Kidney glomerular epithelial cell (primary cell): Measurements from ENCODE around the gene OR2B2.
"Not testable (repeated sequence)": the region's sequence is repeated elsewhere in the genome, so short reads cannot be mapped to it uniquely, and the experiment has no call there.

Experiments used
- DNase-seq: peaks from one replicate; lab custom pipeline; 2025; lab: John Stamatoyannopoulos, UW

OR2B2 gene

GRCh38 chr6:27911956-27912446, at the start of gene OR2B2:
OR2B2 (minus strand) TSS chr6:27912396; CDS start chr6:27912319, 77 bp downstream.
- DNase-seq = no peak

GRCh38 chr6:27957516-27957915, 45.3 kb upstream of the OR2B2 start:
- DNase-seq = no peak

DNA sequence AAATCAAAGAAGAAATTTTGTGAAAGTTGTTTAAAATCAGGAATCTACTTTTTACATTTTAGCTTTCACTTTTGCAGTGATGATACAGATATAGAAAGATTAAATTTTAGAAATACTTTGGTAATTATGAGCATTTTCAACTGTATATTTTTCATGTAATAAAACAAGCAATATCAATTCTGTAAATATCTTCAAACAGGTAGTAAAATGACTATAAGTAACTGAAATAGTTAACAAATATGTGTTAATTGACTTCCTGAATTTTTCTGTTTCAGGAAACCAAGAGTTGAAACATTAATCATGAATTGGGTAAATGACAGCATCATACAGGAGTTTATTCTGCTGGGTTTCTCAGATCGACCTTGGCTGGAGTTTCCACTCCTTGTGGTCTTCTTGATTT, 44.7 kb upstream of the OR2B2 start, which contains the start of gene OR2B6:
TSS of gene OR2B6 (plus strand) at position 301 of the 400 bp plus-strand sequence. CDS start at position 301, 0 bp downstream.
- DNase-seq = no peak

GRCh38 chr6:27951040-27951439, 38.8 kb upstream of the OR2B2 start:
- no peak for DNase-seq

DNA sequence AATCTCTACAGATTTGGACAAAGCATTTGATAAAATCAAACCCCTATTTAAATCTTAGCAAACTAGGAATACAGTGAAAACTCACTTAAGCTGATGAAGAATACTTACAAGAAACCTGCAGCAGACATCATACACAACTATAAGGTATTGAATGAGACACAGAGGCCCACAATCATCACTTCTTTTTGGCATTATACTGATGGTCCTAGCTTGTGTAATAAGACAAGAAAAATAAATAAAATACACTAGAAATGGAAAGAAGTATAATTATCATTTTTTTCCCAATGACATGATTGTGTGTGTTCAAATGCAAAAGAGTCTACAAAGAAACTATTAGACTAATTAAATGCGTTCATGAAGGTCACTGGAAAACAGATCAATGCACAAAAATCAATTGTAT, 36.0 kb upstream of the OR2B2 start:
- no peak for DNase-seq

DNA sequence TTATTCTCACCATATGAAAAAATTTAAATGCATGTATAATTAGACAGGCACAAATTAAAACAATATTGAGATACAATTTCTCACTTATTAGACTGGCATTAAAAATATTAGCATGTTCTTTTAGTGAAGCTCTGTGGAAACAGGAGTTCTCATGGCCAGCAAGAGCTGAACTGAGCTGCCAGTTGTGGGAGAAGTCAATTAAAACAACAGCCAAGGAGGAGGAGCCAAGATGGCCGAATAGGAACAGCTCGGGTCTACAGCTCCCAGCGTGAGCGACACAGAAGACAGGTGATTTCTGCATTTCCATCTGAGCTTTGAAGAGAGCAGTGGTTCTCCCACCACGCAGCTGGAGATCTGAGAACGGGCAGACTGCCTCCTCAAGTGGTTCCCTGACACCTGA, 30.9 kb upstream of the OR2B2 start:
- not testable (repeated sequence) for DNase-seq

DNA sequence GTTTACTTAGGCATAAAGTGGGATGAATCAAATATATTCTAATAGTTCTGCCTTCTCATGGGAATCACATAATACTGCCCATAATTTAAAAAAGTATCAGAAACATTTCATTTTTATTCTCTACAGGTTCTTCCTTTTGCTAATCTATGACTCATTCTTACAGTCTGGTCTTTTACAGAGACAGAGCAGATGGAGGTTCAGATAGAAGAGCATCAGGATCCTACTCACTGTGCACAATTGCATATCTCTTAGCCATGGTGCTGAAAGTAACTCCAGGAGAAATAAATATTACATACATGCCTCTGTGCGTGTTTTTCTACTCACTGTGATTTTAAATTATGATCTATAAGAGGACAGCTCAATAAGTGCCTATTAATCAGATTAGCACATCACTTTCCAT, 28.6 kb upstream of the OR2B2 start:
- DNase-seq = no peak

- DNase-seq = no peak
Measured at GRCh38 chr6:27931209-27931608, 19.0 kb upstream of the OR2B2 start.

GRCh38 chr6:27929930-27930329, 17.7 kb upstream of the OR2B2 start:
- not testable (repeated sequence) for DNase-seq

- not testable (repeated sequence) for DNase-seq
Measured at GRCh38 chr6:27928041-27928440, 15.8 kb upstream of the OR2B2 start.

DNA sequence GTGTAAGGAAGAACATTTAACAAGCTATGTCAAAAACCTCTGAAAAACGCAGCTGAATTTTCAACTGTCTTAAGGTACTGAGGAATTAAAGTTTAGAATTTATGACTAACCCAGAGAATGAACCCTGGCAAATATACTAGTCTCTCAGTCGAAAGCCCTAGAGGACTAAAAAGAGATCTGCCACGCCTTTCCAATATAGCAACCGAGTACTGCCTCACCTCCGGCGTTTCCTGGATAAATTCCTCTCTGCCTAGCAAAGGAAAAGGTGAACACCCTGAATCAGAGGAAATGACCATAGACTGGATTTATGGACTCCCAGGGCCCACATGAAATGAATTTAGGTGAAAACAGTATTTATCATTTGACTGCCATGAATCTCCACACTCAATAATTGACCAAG, 12.0 kb upstream of the OR2B2 start:
- no peak for DNase-seq

DNA sequence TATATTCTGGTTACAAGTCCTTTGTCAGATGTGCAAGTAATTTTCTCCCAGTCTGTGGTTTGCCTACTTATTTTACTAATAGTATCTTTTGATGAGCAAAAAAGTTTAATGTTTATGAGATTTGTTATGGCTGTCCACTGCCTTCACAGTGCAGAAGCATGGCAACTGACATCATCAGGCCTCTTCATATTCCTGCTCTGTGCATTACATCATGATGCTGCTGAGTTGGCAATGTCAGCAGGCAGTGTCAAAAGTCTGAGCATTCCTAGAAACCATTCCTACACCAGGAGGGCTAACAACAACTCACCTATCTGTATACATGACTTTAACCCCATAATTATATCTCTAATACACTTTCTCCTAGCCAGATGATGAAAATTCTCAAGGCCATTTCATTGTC, 10.8 kb upstream of the OR2B2 start:
- no peak for DNase-seq

DNA sequence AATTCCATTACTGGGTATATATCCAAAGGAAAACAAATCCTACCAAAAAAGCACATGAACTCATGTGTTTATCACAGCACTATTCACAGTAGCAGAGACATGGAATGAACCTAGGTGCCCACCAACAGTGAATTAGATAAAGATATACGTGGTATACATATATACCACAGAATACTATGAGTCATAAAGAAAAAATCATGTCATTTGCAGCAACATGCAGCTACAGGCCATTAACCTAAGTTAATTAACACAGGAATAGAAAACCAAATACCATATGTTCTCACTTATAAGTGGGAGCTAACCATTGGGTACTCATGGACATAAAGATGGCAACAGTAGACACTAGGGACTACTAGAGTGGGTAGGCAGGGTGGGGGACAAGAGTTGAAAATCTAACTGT, 4.2 kb downstream of the OR2B2 start:
- no peak for DNase-seq

- peak; percentile 82 for DNase-seq
Measured at GRCh38 chr6:27902335-27903314, 9.6 kb downstream of the OR2B2 start.

DNA sequence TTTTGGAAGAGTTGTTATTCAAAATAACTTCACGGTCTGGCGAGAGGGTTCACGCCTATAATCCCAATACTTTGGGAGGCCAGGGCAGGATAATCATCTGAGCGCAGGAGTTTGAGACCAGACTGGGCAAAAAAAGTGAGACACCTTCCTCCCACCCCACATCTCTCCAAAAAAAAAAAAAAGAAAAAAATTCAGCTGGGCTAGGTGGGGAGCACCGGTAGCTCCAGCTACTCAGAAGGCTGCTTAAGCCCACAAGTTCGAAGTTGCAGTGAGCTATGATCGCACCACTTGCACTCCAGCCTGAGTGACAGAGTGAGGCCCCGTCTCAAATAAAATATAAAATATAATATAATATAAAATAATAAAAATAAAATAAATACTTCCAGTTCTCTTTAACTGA, 10.4 kb downstream of the OR2B2 start:
- DNase-seq = no peak

DNA sequence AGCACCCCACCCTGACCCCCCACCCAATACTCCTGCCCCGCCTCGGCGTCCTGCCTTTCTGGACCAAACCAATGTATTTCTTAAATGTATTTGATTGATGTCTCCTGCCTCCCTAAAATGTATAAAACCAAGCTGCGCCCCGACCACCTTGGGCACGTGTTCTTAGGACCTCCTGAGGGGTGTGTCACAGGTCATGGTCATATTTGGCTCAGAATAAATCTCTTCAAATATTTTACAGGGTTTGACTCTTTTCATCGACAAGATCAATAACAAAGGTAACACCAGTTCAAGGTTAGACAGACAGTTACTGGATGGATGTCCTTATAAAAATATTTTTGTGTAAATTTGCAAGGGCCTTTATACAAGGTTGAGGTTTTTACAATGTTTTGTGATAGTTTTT, 12.0 kb downstream of the OR2B2 start:
- DNase-seq = not testable (repeated sequence)

DNA sequence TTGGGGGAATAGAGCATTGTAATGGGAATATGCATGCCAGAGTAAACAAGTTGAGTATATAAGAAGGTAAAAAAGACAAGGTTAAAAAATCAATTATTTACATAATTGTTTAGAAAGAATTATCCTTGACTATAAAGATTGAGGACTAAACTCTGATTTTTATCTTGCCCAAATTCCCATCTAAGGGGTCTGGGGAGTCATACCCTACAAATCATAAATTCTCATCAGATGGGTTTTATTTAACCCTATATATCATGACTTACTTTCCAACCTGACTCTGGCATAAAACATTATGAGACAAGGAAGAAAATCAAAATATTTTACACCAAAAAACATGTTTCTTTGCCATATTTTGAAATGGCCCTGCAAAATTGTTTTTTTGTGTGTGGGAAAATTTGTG, 12.7 kb downstream of the OR2B2 start:
- no peak for DNase-seq

- no peak for DNase-seq
Measured at GRCh38 chr6:27897580-27898206, 14.5 kb downstream of the OR2B2 start.

DNA sequence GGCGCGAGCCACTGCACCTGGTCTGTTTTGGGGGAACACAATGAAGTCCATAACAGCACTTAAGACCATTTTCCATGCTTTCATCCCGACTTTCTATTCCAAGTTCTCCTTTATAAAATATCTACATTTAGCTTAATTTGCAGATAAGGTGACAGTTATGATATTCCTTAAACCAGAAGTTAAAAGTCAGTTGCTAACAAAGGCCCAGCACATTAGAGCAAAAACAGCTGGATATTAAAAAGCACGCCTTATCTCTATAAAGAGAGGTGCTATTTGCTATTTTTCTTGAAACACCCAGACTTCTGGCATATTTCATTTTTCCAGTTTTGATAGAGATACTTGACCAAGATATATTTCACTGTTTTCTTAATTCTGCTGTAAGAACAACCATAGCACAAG, 15.8 kb downstream of the OR2B2 start:
- DNase-seq = no peak

DNA sequence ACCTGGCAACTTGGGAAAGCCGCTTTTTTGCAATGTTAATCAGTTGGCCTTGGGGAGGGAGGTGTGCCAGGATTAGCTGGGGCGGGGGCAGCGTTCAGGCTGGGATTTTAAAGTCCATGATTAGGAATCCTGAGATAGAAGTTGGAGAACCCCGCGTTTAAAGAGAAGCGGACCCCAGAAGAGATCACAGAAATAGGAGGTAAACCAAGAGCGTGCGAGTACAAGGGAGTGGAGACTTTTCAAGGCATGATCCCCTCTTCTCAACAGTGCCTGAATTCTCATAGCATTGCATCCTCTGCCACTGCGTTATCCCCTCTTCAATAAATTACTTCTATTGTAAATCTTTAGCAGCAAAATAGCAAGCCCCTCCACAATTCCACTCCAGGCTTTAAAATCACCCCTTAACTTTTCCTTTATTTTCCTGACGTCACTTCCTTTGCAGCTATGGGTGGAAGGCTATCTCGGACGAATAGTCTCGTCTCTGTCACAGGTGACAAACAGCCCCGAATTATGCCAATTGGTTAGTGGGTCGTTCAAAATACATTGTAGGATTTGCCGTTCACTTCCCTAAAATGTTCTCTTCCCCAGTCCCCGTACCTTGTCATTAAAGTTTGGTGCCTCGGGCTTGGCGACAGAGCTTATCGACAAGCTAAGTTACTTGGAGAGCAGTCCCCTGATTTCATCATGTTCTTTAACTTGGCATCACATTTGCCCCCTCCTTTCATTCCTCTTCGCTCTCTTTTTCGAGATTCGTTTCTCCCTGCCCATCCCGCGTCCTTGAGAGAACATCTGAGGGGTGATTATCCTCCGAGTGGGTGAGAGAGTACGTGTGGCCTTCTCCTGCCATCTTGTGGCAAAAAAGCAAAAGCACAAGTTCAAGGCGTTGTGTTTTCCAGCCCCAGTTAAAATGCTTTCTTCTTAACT, 17.1 kb downstream of the OR2B2 start:
- peak; percentile 76 for DNase-seq

- DNase-seq = peak; percentile 95
Measured at GRCh38 chr6:27893836-27894807, 18.1 kb downstream of the OR2B2 start.
